IPS DF 19.7 (cell line): ENCODE measurements around the gene IL1RAPL2.
"Not testable (repeated sequence)": the region's sequence is repeated elsewhere in the genome, so short reads cannot be mapped to it uniquely, and the experiment has no call there.

Experiments used
- DNase-seq: peaks from one replicate; pipeline ENCODE4 v3.0.0-alpha.2; 2013; ENCODE audit warnings: low read depth, low spot score

Gene IL1RAPL2

GRCh38 chrX:104670051-104670450 is 104.1 kb downstream of the IL1RAPL2 start:
- no peak for DNase-seq

- not testable (repeated sequence) for DNase-seq
Measured at GRCh38 chrX:104677517-104677916, 111.5 kb downstream of the IL1RAPL2 start.

- no peak for DNase-seq
Measured at GRCh38 chrX:104679175-104679574, 113.2 kb downstream of the IL1RAPL2 start.

- DNase-seq: no peak
Measured at GRCh38 chrX:104681214-104681613, 115.2 kb downstream of the IL1RAPL2 start.

GRCh38 chrX:104684077-104684476 is 118.1 kb downstream of the IL1RAPL2 start:
- no peak for DNase-seq

- DNase-seq: no peak
Measured at GRCh38 chrX:104695593-104695992, 129.6 kb downstream of the IL1RAPL2 start.

GRCh38 chrX:104696667-104697066 is 130.7 kb downstream of the IL1RAPL2 start:
- DNase-seq: no peak

GRCh38 chrX:104697294-104697693 is 131.3 kb downstream of the IL1RAPL2 start:
- no peak for DNase-seq

GRCh38 chrX:104707042-104707441 is 141.0 kb downstream of the IL1RAPL2 start:
- DNase-seq: no peak

GRCh38 chrX:104707572-104707971 is 141.6 kb downstream of the IL1RAPL2 start:
- no peak for DNase-seq

- DNase-seq: no peak
Measured at GRCh38 chrX:104712515-104712914, 146.5 kb downstream of the IL1RAPL2 start.

GRCh38 chrX:104721854-104722253 is 155.9 kb downstream of the IL1RAPL2 start:
- DNase-seq: no peak

- no peak for DNase-seq
Measured at GRCh38 chrX:104728456-104728855, 162.5 kb downstream of the IL1RAPL2 start.

GRCh38 chrX:104742355-104742754 is 176.4 kb downstream of the IL1RAPL2 start:
- DNase-seq: no peak

GRCh38 chrX:104745152-104745551 is 179.2 kb downstream of the IL1RAPL2 start:
- no peak for DNase-seq

- no peak for DNase-seq
Measured at GRCh38 chrX:104749951-104750610, 184.1 kb downstream of the IL1RAPL2 start.

GRCh38 chrX:104762641-104763040 is 196.6 kb downstream of the IL1RAPL2 start:
- no peak for DNase-seq

GRCh38 chrX:104789784-104790183 is 223.8 kb downstream of the IL1RAPL2 start:
- no peak for DNase-seq

GRCh38 chrX:104795804-104796203 is 229.8 kb downstream of the IL1RAPL2 start:
- no peak for DNase-seq

GRCh38 chrX:104803219-104803618 is 237.2 kb downstream of the IL1RAPL2 start:
- no peak for DNase-seq

- DNase-seq: no peak
Measured at GRCh38 chrX:104806346-104806745, 240.3 kb downstream of the IL1RAPL2 start.

GRCh38 chrX:104833401-104833800 is 267.4 kb downstream of the IL1RAPL2 start:
- no peak for DNase-seq

- DNase-seq: no peak
Measured at GRCh38 chrX:104842646-104843045, 276.6 kb downstream of the IL1RAPL2 start.

GRCh38 chrX:104852241-104852640 is 286.2 kb downstream of the IL1RAPL2 start:
- DNase-seq: no peak
